SH-SY5Y (cell line): Measurements from ENCODE around the gene TMEM229B.

Experiments
- GATA2 ChIP-seq: IDR thresholded peaks from 2 replicates; pipeline ENCODE4 v1.6.1; 2011; ENCODE audit warnings: mild to moderate bottlenecking, low read depth, low read length
- GATA3 ChIP-seq: IDR thresholded peaks from 2 replicates; pipeline ENCODE4 v1.6.1; 2011; ENCODE audit warnings: low read depth, mild to moderate bottlenecking, low read length, moderate library complexity

DNA sequence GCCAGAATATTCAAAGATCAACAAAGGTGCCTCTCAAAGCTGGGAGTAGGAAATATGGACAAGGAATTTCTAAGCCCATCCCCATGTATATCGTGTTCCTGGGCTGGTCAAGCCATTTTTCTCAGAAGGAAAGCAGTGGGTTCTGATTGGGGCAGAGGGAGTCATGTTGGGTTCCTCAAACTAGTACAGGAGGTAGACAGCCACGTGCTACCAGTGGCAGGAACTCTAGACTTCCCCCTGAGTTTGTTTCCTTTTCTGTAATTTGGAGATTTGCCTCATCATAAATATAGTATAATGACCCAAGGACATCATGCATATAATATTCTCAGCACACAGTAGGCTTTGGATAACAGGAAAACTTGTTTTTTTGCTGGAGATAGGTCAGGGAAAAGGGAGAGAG lies 28.2 kb upstream of the TMEM229B start:
- TF ChIP-seq GATA2 (no peak), GATA3 (no peak)
